HG03469 (cell line): Measurements from ENCODE around the gene SERPINB8.

ENCODE experiments used
- ATAC-seq: cut with Tn5 transposase; IDR thresholded peaks from one replicate; pipeline ENCODE4 v1.9.1; 2021; ENCODE audit warnings: mild to moderate bottlenecking, moderate library complexity, moderate number of reproducible peaks; ENCODE audit not compliant: unreplicated experiment

SERPINB8 gene

GRCh38 chr18:63963615-63964256 is 6.1 kb upstream of the SERPINB8 start:
- peak; percentile 79 for ATAC-seq

DNA sequence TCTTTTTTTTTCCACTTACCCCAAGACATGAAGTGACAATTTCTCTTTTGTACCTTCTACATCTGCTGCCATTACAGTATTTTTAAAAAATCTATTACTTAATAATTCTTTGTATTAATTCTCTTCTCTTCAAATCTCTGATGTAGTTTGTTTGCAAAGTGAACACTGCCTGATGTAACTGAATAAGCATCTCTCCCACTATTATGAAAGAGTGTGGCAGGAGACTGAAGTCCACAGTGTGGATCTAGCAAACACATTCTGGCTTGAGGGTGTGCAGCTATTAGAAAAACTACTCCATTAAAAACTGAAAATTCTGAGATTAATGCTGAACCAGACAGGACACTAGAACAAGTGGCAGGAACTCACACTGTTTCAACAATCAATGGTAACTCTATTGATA is 5.0 kb upstream of the SERPINB8 start:
- ATAC-seq, result no peak

DNA sequence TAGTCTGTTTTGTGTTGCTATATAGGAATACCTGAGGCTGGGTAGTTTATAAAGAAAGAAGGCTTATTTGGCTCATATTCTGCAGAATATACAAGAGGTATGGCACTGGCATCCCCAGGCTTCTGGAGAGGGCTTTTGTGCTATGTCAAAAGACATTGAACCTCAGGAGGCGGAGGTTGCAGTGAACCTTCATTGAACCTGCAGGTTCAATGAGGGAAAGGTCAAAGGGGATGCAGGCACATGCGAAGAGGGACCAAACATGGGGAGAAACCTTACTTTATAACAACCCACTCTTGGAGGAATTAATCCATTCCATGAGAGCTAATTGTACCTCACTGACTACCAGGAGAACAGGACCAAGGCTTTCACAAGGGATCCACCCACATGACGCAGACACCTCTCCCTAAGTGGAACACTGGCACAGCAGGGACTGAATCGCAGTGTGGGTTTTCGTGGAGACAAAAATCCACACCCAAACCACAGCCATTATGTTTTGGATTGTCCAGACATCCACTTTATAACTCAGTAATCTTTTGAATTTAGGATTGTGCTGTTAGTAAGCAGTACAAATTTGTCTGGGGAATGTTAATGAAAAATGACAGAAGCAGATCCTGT is 4.1 kb upstream of the SERPINB8 start:
- no peak for ATAC-seq

DNA sequence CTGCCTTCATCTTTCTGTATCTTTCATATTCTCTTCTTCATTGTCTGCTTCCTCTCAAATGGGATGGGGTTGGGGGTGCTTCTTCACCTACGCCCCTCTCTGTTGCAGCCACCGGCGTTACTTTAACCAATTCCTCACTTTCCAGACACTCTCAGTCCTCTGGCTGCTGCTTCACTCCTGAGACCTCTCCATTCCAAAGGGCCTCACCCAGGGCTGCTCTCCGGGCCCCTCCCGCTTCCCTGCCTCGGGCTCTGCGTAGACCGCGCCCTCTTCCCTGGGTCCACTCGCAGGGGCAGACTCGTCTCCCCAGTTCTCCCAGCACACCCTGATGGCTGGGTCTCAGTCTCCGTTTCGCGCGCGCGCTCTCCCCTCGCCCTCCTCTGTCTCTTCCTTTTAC is 926 bp downstream of the SERPINB8 start:
- no peak for ATAC-seq

GRCh38 chr18:63971320-63972001 is 1.6 kb downstream of the SERPINB8 start:
- no peak for ATAC-seq

DNA sequence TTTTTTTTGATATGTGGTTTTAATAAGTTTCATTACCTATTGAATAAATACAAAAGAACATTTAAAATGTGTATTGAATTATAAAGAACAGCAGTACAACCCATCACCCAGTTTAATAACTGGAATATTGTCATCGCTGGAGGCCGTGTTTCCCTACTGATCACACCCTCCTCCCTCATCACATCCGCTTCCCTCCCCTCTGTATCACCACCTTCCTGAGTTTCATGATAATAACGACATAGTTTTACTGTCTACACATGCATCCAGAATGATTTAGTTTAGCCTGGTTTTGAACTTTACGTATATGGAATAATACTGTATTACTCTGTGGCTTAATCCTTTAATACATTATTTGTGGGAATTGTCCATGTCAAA is 2.1 kb downstream of the SERPINB8 start:
- ATAC-seq, result no peak

- no peak for ATAC-seq
Measured at GRCh38 chr18:63974991-63975390, 5.1 kb downstream of the SERPINB8 start.

- ATAC-seq, result no peak
Measured at GRCh38 chr18:63975628-63976027, 5.7 kb downstream of the SERPINB8 start.

DNA sequence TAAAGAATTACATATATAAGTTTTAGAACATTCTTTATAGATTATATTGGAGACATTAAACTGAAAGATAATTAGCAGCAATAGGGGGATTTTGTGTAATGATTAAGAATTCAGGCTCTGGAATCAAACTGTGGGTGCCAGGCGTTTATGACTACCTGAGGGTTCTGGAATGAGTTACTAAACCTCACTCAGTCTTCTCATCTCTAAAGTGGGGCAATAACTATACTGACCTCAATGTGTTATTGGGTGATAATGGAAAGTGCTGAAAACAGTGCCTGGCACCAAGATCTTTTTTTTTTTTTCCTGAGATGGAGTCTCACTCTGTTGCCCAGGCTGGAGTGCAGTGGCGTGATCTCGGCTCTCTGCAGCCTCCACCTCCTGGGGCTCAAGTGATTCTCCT is 7.2 kb downstream of the SERPINB8 start:
- ATAC-seq, result no peak

GRCh38 chr18:63979409-63979920 is 9.6 kb downstream of the SERPINB8 start:
- peak; percentile 83 for ATAC-seq

DNA sequence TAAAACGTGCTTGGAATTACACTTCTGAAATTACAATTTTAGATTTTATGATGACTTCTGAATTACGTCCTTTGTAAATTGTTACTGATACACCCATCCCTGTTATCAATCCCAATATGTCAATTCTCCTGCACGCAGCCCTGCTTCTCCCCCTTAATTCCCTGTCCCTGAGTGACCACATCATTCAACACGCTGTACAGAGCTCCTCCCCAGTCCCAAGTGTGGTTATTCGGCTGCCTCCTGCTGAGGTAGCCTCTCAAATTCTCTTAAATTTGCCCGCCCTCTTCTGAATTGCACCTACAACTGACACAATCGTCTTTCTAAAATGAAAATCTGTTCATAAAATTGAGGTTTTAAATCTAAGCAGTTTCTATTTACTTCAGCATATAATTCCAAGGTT is 10.1 kb downstream of the SERPINB8 start:
- ATAC-seq, result no peak

- no peak for ATAC-seq
Measured at GRCh38 chr18:63980896-63981460, 11.1 kb downstream of the SERPINB8 start.

DNA sequence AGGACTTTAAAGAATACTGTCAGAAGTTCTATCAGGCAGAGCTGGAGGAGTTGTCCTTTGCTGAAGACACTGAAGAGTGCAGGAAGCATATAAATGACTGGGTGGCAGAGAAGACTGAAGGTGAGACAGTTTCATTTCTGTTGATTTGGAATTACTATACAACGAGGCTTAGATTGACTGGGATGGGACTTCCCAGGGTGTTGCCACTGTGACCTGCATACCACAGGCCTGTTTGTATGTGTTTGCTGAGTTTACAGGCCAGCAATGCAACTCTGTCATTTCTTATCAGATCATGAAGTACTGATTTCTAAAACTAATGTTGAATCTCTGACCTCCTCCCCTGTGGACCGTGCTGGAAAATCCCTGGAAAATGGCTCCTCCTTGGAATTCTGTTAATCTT is 11.8 kb downstream of the SERPINB8 start:
- ATAC-seq, result no peak

- no peak for ATAC-seq
Measured at GRCh38 chr18:63982361-63982760, 12.5 kb downstream of the SERPINB8 start.

- ATAC-seq, result no peak
Measured at GRCh38 chr18:63986885-63987284, 17.0 kb downstream of the SERPINB8 start.

DNA sequence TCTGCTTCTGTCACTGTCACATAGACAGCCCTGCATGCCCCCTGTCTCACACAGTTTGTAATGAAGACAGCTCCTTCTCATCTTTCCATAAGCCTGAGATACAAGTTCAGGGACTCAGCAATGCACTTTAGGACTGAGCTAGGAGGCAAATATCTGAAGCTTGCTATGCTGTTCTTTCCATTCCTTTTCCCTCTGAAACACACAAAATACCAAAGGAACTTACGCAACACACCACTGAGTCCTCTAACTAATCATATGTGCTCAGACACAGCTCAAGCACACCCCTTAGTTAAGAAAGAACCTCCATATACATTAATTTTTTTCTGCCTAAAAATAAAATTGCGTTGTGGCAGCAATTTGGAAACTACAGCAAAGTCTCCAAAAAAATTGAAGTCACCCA is 17.9 kb downstream of the SERPINB8 start:
- no peak for ATAC-seq

DNA sequence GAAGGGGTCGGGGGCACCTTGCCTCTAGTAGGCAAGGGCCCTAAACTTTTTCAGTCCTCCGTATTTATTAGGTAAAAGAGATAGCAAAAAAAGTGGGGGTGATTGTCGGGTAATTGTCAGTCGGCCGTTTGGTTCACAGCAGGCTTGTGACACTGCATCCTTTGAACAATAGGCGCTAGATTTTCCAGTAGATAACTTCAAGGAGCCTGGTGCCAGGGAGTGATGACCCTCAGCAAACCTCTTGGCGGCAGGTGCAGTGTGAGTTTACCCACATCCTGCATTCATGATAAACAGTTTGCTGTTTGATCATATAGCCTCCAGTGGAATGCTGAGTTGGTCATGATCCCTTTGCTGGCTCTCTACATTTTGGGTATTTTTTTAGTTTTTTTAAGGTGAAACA is 22.9 kb downstream of the SERPINB8 start:
- ATAC-seq, result no peak

- no peak for ATAC-seq
Measured at GRCh38 chr18:63994783-63995399, 25.0 kb downstream of the SERPINB8 start.

GRCh38 chr18:63997041-63997440 is 27.2 kb downstream of the SERPINB8 start:
- no peak for ATAC-seq

DNA sequence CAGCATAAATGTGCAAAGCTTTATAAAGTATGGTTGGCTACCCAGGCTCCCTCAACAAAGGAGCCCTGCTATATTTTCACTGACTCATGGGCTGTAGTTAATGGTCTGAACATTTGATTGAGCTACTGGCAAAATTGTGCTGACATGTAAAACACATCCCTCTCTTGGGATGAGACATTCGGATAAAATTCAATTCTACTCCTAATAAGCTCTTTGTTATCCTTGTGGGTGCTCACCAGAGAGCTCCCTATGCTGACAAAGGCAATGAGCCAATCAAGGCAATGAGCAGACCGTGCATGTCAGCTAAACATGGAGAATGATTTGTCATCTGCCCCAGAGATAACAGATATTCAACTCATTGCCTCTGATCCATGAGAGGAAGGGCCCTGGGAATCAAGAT is 27.7 kb downstream of the SERPINB8 start:
- ATAC-seq, result no peak

DNA sequence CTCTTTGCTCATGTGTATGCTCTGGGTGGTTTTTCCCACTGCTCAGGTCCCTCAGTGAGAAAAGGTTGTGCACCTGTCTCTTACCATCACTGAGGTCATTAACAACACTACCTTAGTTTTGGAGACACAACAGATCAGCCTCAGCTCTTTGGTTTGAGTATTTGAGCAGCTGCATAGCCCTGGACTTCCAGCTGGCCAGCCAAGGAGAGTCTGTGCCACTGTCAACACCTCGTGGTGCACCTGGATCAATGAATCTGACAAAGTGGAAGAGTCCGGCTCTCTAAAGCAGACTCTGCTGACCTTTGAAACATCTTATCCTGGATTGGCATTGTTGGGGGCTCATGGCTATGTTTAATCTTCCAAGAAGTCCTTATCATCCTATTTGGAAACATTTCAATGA is 30.0 kb downstream of the SERPINB8 start:
- no peak for ATAC-seq
